Memory B cell (primary cell): ENCODE measurements around the gene C11orf52.
A peak's percentile ranks its signal among the peaks of the same experiment; 100 is the strongest.

Source experiments
- ATAC-seq: fragments of 150-1000 bp; cut with Tn5 transposase; 2 replicates; pipeline ENCODE4 v1.10.0; 2021; ENCODE audit warnings: low read depth, mild to moderate bottlenecking, moderate library complexity
- DNase-seq, 2 donors: peaks; one replicate each; pipeline ENCODE4 v3.0.0; 2022; ENCODE audit warnings: low spot score in 2 of 2
- H3K27ac Mint-ChIP-seq: one replicate; pipeline ENCODE4 v1.8.0; 2022; ENCODE audit warnings: mild to moderate bottlenecking, moderate library complexity, mixed read lengths
- H3K27me3 Mint-ChIP-seq: one replicate; pipeline ENCODE4 v1.8.0; 2022; ENCODE audit warnings: mixed read lengths
- H3K36me3 Mint-ChIP-seq: one replicate; pipeline ENCODE4 v1.8.0; 2022; ENCODE audit warnings: mild to moderate bottlenecking, mixed read lengths
- H3K4me1 Mint-ChIP-seq: one replicate; pipeline ENCODE4 v1.8.0; 2022; ENCODE audit warnings: mixed read lengths
- H3K4me3 Mint-ChIP-seq: one replicate; pipeline ENCODE4 v1.8.0; 2022; ENCODE audit warnings: mild to moderate bottlenecking, moderate library complexity, mixed read lengths
- H3K9me3 Mint-ChIP-seq: one replicate; pipeline ENCODE4 v1.8.0; 2022; ENCODE audit warnings: mixed read lengths

The C11orf52 gene

GRCh38 chr11:111906680-111907079, 12.0 kb upstream of the C11orf52 start:
- no peak overlapping the region for H3K4me3 Mint-ChIP-seq
- DNase-seq (no peak), ATAC-seq (no peak)
- no peak overlapping the region for H3K27ac Mint-ChIP-seq
- no peaks in the 10 kb centered on the region for H3K4me1 Mint-ChIP-seq
- peaks cover 15% of the 10 kb centered on the region for H3K27me3 Mint-ChIP-seq
- H3K36me3 Mint-ChIP-seq: peaks cover 6% of the 10 kb centered on the region
- peaks cover 4% of the 10 kb centered on the region for H3K9me3 Mint-ChIP-seq

- Mint-ChIP-seq H3K27me3 (peaks cover 18% of the 10 kb centered on the region), H3K9me3 (peaks cover 4% of the 10 kb centered on the region), H3K4me1 (peaks cover 5% of the 10 kb centered on the region), H3K36me3 (peaks cover 4% of the 10 kb centered on the region), H3K4me3 (no peak overlapping the region), H3K27ac (no peak overlapping the region)
- ATAC-seq: no peak
- no peak for DNase-seq
Measured at GRCh38 chr11:111908639-111909305, 9.9 kb upstream of the C11orf52 start.

- H3K4me1 Mint-ChIP-seq: peaks cover 5% of the 10 kb centered on the region
- DNase-seq (no peak), ATAC-seq (no peak)
- H3K9me3 Mint-ChIP-seq: peaks cover 4% of the 10 kb centered on the region
- peaks cover 19% of the 10 kb centered on the region for H3K27me3 Mint-ChIP-seq
- H3K27ac Mint-ChIP-seq: no peak overlapping the region
- H3K36me3 Mint-ChIP-seq: peaks cover 4% of the 10 kb centered on the region
- H3K4me3 Mint-ChIP-seq: no peak overlapping the region
Measured at GRCh38 chr11:111909378-111909777, 9.3 kb upstream of the C11orf52 start.

GRCh38 chr11:111910676-111911562, 7.8 kb upstream of the C11orf52 start:
- peaks cover 5% of the 10 kb centered on the region for H3K4me1 Mint-ChIP-seq
- no peak overlapping the region for H3K4me3 Mint-ChIP-seq
- H3K36me3 Mint-ChIP-seq: peaks cover 2% of the 10 kb centered on the region
- no peak overlapping the region for H3K27ac Mint-ChIP-seq
- no peaks in the 10 kb centered on the region for H3K9me3 Mint-ChIP-seq
- no peak for ATAC-seq
- DNase-seq: no peak
- peaks cover 19% of the 10 kb centered on the region for H3K27me3 Mint-ChIP-seq

GRCh38 chr11:111911563-111912401, 6.9 kb upstream of the C11orf52 start, which contains the start of gene CRYAB:
TSS of gene CRYAB (minus strand) at chr11:111911770. CDS start at chr11:111911724, 46 bp downstream.
- DNase-seq (no peak), ATAC-seq (no peak)
- Mint-ChIP-seq H3K36me3 (peaks cover 2% of the 10 kb centered on the region), H3K4me3 (no peak within 1 kb of the TSS), H3K27me3 (peaks cover 21% of the 10 kb centered on the region), H3K27ac (no peak within 1 kb of the TSS), H3K9me3 (no peaks in the 10 kb centered on the region), H3K4me1 (peaks cover 5% of the 10 kb centered on the region)

- Mint-ChIP-seq H3K27ac (no peak within 1 kb of the TSS), H3K36me3 (peaks cover 2% of the 10 kb centered on the region), H3K4me1 (peaks cover 5% of the 10 kb centered on the region), H3K4me3 (peak within 1 kb of the TSS; percentile 8), H3K27me3 (peaks cover 25% of the 10 kb centered on the region), H3K9me3 (peaks cover 2% of the 10 kb centered on the region)
- ATAC-seq: no peak
- no peak for DNase-seq
Measured at GRCh38 chr11:111912535-111912934, 6.2 kb upstream of the C11orf52 start, which contains the start of gene HSPB2. TSS of gene HSPB2 (plus strand) at chr11:111912734. CDS start at chr11:111912830, 96 bp downstream.

GRCh38 chr11:111913031-111913861, 5.5 kb upstream of the C11orf52 start:
- no peak for ATAC-seq
- Mint-ChIP-seq H3K27ac (no peak overlapping the region), H3K9me3 (peaks cover 2% of the 10 kb centered on the region), H3K27me3 (peaks cover 29% of the 10 kb centered on the region), H3K4me3 (peak overlapping the region; percentile 8), H3K36me3 (peaks cover 2% of the 10 kb centered on the region), H3K4me1 (peaks cover 5% of the 10 kb centered on the region)
- no peak for DNase-seq

- H3K27me3 Mint-ChIP-seq: peaks cover 29% of the 10 kb centered on the region
- H3K4me1 Mint-ChIP-seq: peaks cover 5% of the 10 kb centered on the region
- DNase-seq: no peak
- ATAC-seq: no peak
- peaks cover 2% of the 10 kb centered on the region for H3K36me3 Mint-ChIP-seq
- no peak overlapping the region for H3K4me3 Mint-ChIP-seq
- no peak overlapping the region for H3K27ac Mint-ChIP-seq
- peaks cover 2% of the 10 kb centered on the region for H3K9me3 Mint-ChIP-seq
Measured at GRCh38 chr11:111913997-111914396, 4.7 kb upstream of the C11orf52 start.

GRCh38 chr11:111916768-111917167, 1.9 kb upstream of the C11orf52 start:
- DNase-seq: no peak
- H3K27me3 Mint-ChIP-seq: peaks cover 21% of the 10 kb centered on the region
- H3K9me3 Mint-ChIP-seq: peaks cover 2% of the 10 kb centered on the region
- no peak for ATAC-seq
- H3K36me3 Mint-ChIP-seq: peaks cover 2% of the 10 kb centered on the region
- H3K4me3 Mint-ChIP-seq: no peak overlapping the region
- peaks cover 5% of the 10 kb centered on the region for H3K4me1 Mint-ChIP-seq
- H3K27ac Mint-ChIP-seq: no peak overlapping the region

- peaks cover 19% of the 10 kb centered on the region for H3K27me3 Mint-ChIP-seq
- H3K36me3 Mint-ChIP-seq: peaks cover 2% of the 10 kb centered on the region
- peaks cover 2% of the 10 kb centered on the region for H3K9me3 Mint-ChIP-seq
- H3K4me3 Mint-ChIP-seq: no peak overlapping the region
- ATAC-seq (no peak), DNase-seq (no peak)
- no peak overlapping the region for H3K27ac Mint-ChIP-seq
- peaks cover 5% of the 10 kb centered on the region for H3K4me1 Mint-ChIP-seq
Measured at GRCh38 chr11:111917312-111917711, 1.4 kb upstream of the C11orf52 start.

GRCh38 chr11:111917788-111918187, 925 bp upstream of the C11orf52 start:
- Mint-ChIP-seq H3K36me3 (peaks cover 2% of the 10 kb centered on the region), H3K4me3 (no peak overlapping the region), H3K9me3 (peaks cover 2% of the 10 kb centered on the region), H3K4me1 (peaks cover 5% of the 10 kb centered on the region), H3K27ac (no peak overlapping the region), H3K27me3 (peaks cover 19% of the 10 kb centered on the region)
- DNase-seq: no peak
- ATAC-seq: no peak

- no peaks in the 10 kb centered on the region for H3K36me3 Mint-ChIP-seq
- H3K27me3 Mint-ChIP-seq: peaks cover 10% of the 10 kb centered on the region
- DNase-seq: no peak
- ATAC-seq: no peak
- H3K4me1 Mint-ChIP-seq: peaks cover 1% of the 10 kb centered on the region
- no peak overlapping the region for H3K4me3 Mint-ChIP-seq
- peaks cover 2% of the 10 kb centered on the region for H3K9me3 Mint-ChIP-seq
- H3K27ac Mint-ChIP-seq: no peak overlapping the region
Measured at GRCh38 chr11:111920908-111921307, 2.2 kb downstream of the C11orf52 start.
